Non-pigmented ciliary epithelial cell (primary cell): Measurements from ENCODE around the gene RNU2-63P.
"Not testable (repeated sequence)": the region's sequence is repeated elsewhere in the genome, so short reads cannot be mapped to it uniquely, and the experiment has no call there.

Source experiments
- DNase-seq: peaks from one replicate; pipeline ENCODE4 v3.0.0-alpha.2; 2010; ENCODE audit warnings: low read depth

The RNU2-63P gene

DNA sequence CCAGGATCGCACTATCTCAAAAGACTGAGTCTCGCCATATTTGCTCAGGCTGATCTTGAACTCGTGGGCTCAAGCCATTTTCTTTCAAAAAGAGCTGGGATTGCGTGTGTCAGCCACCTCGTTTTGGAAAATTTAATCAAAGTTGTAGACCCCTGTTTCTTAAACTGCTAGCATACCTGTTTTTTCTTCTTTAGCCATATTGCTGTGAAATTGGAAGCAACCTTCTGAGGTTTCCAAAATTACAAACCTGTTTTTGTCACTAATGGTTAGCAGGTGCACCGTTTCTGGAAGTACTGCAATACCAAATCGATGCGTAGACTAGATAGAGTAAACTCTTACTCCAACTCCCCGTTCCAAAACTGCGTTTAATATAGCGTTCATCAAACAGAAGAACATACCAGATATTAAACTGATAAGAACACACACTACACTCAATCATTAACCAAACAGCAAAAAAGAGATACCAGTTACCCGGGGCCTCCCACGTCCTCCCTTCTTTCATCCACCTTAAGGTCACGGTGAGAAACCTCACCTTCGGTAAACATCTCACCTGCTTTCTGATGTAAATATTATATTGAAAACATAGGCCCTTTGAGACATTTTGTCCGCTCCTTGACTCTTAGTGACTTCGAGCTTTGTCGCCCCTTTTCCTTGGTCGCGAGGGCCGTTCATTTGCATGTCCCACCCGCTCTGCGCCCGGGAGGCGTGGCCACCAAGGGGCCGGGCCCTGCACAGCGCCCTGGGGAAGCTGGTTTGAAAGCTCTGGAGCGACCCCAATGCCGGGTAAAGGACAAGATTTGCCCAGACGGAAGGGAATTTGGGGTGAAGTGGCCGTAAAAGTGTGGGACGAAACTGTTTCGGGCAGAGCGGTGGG is at the start of gene RNU2-63P:
TSS of gene RNU2-63P (minus strand) at position 462 of the 874 bp plus-strand sequence.
- peak; percentile 84 for DNase-seq

DNA sequence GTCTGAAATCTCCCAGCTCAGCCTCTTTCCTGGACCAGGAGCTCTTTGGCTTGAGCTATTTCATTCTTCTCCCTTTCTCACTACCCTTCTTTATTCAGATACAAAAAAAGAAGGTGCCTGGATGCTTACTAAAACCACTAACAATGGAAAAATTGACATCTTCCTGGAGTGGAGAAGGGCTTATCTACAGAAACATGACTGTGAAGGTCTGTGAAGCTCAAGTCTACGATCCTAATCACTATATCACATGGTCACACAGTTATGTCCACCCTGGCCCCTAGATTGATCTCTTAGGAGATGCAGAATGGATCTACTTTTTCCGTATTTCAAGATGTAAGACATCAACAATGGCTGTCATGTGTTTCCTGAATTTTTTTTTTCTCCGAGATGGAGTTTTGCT is 44.9 kb upstream of the RNU2-63P start:
- DNase-seq = no peak

DNA sequence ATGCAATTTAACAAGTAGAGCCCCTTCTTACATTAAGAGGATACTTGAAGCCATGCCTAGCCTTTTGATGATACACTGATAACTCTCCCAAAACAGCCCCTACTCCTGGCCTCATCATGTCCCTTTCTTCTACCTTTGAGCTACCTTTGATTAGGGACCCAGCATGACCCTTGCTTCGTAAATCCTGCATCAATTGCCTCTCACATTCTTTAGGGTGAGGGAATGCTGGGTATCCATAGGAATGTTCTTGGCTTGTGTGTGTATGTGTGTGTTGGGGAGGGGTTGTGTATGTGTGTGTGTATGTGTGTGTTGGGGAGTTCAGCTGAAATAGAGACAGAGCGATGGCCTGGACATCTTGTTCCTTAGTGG is 44.5 kb upstream of the RNU2-63P start:
- DNase-seq = no peak

DNA sequence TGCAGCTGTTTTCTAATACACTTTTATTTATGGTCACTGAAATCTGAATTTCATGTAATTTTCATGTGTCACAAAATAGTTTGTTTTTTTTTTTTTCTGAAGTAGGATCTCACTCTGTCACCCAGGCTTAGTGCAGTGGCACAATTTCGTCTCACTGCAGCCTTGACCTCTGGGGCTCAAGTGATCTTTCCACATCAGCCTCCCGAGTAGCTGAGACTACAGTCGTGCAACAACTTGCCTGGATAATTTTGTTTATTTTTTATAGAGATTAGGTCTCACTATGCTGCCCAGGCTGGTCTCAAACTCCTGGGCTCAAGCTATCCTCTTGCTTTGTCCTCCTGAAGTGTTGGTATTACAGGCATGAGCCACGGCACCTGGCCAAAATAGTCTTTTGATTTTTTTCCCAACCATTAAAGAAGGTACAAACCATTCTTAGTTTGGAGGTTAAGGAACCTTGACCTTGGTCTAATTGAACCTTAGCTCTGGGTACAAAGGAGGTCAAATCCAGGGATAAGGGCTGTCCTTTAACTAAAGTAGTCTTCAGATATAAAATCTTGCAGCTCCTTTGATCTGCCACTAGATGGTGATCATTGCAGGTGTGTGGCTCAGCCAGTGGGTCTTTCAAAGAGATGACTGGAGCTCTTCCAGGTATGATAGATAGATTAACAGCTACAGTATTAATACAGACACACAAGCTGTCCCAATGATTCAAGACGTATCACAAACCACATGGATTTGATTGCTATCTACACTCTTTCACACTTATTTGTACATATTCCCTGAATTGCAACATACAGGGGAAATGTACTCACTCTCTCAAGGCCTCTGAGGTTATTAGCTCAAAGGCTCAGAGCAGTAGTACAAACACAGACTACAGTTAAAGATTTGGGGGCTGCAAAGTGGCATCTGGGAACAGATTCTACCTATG is 43.9 kb upstream of the RNU2-63P start:
- DNase-seq = no peak

DNA sequence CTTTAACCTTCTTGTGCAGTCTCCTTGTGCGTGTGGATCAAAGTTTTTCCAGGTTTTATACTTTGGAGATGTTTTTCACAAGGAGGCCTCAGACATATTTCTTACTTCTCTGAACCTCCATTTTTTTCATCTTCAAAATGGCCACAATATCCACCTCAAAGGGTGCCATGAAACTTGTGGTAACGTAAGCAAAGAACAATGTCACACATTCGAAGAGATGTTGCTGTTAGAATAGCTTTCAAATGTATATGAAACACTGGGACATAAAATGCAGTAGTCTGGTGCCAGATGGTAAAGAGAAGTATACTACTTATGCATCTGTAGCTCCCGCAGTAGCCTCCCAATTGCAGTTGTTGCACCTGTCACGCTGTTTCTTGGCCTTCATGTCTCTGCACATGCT is 41.8 kb upstream of the RNU2-63P start:
- DNase-seq = no peak

DNA sequence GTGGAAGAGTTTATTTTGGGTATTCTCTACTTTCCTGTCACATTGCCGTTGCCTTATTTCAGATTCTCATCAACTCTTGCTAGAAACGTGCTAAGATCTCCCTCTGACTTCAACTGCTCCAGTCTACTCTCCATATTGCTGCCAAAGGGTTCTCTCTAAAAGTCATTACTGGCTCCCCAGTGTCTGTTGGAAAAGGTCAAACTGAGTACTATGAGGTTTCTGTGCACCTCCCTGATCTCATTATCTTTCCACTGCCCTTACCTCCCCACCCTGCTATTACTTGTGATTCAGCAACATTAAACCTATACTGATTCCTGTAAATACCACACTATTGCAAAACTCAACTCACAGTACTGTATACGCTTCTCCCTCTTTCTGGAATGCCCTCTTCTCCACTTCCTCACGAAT is 41.1 kb upstream of the RNU2-63P start:
- DNase-seq = no peak

DNA sequence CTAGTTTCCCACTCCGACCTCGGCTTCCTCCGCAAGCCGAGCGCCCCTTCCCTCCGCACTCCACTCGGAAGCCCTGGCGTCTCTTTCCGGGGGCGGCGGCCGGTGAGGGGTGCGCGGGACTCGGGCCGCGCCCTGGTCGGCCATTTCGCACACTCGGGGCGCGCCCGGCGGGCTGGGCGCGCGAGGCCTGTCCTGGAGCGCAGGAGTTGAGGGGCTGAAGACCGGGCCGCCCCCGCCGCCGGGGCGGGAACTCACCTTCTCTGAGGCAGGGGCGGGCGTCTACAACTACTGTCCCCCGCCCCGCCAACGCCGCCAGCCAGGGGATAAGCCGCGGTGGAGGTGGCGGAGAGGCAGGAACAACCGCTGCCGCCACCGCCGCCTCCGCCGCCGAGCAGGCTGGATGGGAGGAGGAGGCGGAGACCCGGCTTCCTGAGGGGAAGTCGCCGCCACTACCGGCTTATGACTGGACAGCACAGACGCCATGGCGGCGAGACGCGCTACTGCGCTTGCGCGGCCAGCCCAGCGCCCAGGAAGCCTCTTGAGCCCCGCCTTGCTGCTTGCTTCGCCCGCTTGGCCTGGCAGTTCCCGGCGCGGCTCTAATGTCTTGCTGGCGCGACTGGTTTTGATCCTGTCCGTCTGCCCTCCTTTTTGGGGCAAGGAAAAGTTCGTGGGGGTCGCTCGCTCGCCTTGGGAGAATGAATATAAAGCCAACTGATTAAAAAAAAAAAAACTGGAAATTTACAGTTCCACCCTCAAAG is 39.2 kb upstream of the RNU2-63P start, which contains the start of gene KRCC1:
TSS of gene KRCC1 (minus strand) at position 413 of the 758 bp plus-strand sequence. CDS start 27,220 bp downstream, outside the sequence.
- DNase-seq = peak; percentile 79

DNA sequence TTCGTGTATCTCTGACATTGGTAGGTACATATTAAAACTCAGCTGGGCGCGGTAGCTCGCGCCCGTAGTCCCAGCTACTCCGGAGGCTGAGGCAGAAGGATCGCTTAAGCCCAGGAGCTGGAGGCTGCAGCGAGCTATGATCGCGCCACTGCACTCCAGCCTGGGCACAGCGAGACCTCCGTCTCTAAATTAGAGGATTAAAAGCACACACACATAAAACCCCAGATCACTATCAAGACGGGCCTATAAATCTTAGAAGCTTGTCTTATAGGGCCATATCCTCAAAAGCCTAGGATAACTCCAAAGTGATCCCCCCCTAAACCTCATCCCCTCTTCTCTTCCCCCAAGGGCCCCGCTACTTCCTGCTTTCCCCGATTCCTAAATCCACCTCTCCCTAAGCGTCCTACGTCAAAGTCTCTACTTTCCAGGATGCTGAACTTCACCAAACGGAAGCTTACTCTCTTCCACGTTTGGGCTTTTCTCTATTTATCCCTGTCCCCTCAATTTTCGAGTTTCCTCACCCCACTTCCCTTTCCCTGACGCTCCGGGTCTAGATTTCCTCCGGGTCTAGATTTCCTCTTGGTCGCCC is 38.5 kb upstream of the RNU2-63P start:
- no peak for DNase-seq

DNA sequence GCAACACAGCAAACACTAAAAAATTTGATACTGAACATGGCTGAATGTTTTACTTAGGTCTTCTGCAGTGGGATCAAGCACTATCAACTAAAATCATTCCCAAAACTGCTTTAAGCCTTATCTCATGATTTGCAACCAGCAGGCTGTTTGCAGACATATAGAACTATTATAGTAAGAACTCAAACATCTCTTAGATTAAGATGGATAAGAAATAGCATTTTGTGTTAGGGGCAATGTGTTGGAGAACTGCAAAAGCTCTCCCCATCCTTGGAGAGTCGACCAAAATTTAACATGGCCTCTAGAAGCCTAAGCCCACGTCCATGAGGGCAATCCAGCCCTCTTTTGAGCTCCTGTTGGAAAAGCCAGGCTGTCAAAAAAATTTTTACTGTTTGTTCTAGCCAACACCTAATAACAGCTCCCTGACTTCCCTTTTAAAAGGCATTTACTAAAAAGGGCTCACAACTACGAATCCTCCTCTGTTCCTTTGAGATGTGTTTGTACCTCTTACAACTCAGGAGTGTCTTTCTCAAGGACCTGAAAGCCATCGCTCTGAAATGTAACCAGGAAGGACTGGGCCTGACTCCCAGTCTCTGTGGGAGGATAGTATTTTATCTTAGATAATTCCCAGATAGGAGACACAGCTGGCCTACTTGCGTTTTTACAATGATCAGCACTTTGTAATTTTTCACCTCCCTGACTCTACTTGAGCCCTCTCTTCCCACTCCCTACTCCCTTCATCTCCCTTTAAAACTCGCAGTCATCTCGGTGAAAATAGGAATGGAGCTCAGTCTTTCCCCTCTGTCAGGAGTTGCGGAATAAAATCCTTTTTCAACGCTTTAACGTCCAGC is 37.8 kb upstream of the RNU2-63P start:
- no peak for DNase-seq

DNA sequence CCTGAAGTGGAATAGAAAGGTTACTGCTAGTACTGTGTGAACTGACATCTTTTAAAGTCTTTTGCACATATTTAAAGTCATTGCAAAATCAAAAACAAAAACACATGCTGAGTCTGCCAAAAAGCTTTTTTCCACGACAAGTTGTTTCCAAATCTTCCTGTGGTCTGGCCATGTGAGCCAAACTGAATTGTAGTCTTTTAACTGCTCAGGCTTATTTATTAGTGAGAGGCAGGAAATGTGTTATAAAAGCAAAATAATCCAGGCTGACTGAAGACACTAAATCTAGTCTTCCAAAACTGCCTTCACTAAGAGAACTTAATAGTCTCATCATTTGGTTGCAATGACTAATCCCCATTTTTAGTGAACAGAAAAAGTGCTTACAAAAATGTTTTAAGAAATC is 36.9 kb upstream of the RNU2-63P start:
- no peak for DNase-seq

DNA sequence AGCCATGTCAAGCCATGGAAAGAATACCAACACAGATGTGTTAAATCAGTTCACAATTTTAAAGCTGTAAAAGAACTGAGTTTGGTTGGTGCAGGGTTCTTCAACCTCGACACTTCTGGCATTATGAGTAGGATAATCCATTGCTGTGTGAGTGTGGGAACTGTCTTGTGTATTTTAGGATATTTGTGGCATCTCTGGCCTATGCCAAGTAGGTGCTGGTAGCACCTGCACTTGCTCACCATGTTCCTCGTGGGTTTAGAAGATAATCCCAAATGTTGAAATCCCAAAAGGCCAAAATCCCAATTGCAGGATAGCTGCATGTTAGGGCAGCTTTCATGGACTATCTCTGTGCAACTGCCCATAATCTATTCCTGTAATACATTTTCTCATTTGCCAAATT is 35.4 kb upstream of the RNU2-63P start:
- DNase-seq = no peak

DNA sequence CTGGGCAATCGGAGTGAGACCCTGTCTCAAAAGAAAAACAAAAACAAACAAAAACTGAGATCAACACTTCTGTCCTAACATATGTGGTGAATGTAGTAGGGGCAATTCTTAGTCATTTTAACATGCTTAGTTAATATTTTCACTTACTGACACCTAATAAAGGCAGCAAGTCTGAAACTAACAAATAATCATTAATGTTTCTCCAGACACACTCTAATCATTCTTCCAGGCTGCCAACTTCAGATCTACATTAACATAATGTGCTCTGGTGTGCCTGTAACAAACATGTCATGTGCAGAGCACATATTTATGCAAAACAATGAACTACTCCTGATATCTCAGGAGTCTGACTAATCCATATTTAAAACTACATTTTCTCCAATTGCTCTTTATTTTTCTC is 33.3 kb upstream of the RNU2-63P start:
- DNase-seq = no peak

DNA sequence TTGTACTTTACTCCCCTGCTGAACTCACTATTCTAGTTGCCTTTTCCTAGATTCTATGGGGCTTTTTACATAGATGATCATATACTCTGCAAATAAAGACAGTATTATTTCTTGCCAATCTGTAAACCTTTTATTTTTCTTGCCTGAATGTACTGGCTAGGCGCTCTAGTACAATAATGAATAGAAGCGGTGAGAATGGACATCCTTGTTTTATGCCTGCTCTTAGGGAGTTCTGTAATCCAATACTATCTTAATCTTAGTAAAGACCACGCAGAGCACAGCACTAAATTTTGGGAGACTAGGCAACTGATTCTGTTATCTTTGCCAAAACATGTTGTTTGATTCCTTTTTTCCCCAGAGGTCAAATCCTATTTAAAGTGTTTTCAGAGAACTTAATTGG is 32.2 kb upstream of the RNU2-63P start:
- DNase-seq = no peak

DNA sequence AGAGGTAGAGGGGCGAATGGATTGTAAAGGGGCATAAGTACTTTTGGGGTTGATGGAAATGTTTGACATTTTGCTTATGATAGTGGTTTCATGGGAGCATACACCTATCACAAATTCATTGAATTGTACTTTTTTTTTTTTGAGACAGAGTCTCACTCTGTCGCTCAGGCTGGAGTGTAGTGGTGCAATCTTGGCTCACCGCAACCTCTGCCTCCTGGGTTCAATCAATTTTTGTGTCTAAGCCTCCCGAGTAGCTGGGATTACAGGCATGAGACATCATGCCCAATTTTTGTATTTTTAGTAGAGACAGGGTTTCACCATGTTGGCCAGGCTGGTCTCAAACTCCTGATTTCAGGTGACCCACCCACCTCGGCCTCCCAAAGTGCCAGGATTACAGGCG is 29.2 kb upstream of the RNU2-63P start:
- not testable (repeated sequence) for DNase-seq

DNA sequence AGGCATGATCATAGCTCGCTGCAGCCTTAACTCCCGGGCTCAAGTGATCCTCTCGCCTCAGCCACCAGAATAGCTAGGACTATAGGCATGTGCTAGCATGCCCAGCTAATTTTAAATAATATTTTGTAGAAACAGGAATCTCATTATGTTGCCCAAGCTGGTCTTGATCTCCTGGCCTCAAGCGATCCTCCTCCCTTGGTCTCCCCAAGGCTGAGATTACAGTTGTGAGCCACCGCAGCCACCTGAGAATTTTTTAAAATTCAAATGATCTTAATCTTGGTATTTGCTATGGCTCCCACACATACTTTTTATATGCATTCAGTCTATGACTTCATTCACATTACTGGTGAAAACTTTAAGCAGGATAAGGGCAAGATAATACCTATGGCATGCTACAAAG is 26.1 kb upstream of the RNU2-63P start:
- DNase-seq = no peak

DNA sequence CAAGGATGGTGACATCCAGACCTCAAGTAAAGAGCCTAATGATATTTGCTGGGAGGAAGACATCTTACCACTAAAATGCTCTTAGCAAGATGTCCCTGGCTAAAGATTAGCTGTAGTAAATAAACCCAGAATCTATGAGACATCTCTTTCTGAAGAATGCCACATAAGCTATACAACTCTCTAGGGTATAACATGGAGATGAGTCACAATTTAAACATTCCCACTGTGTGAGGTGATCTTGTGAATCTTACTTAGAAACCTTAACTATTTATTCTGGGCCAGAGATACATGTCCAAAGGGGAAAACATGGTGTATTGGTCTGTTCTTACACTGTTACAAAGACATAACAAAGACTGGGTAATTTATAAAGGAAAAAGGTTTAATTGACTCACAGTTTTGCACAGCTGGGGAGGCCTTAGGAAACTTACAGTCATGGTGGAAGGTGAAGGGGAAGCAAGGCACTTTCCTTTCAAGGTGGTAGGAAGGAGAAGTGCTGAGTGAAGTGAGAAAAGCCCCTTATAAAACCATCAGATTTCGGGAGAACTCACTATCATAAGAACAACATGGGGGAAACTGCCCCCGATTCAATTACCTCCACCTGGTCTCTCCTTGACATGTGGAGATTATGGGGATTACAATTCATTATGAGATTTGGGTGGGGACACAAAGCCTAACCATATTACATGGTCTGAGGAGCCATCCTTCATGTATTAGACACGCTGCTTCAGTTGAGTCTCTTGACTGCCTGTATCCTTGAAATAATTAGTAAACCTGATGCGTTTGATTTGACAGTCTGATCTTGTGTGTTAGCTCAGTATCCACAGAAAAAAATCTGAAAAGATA is 22.1 kb upstream of the RNU2-63P start:
- DNase-seq = peak; percentile 90

DNA sequence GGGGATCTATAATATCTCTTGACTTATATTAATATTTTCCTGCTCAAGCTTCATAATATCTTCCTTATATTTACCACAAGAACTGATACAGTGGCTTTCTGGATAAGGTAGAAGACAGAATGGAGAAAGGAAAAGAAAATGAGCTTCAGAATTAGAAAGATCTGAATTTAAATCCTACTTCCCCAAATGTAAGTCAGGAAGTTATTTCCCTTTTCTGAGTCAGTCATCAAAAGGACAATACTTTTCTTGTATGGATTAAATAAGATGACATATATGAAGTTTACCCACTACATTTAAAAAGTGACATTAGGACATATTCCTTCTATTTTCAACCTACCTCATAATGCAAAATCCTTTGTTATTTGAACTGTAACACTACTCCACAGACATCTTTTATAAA is 20.3 kb upstream of the RNU2-63P start:
- DNase-seq = no peak

DNA sequence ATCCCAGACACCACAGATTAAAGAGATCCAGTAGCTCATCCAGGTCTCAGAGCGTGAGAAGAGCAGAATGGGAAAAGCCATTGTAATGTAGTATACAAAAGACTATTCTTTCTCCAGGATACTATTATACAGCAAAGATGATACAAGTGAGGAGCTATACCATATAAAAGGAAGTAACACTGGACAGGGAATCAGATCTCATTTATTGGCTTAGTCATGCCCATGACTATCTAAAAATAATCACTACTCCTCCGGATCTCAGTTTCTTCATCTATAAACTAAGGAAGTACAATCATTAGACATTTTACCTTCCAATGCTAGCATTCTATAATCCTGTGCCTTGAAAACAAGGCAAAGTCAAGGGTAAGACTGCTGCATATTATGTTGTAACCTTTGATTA is 19.8 kb upstream of the RNU2-63P start:
- no peak for DNase-seq

DNA sequence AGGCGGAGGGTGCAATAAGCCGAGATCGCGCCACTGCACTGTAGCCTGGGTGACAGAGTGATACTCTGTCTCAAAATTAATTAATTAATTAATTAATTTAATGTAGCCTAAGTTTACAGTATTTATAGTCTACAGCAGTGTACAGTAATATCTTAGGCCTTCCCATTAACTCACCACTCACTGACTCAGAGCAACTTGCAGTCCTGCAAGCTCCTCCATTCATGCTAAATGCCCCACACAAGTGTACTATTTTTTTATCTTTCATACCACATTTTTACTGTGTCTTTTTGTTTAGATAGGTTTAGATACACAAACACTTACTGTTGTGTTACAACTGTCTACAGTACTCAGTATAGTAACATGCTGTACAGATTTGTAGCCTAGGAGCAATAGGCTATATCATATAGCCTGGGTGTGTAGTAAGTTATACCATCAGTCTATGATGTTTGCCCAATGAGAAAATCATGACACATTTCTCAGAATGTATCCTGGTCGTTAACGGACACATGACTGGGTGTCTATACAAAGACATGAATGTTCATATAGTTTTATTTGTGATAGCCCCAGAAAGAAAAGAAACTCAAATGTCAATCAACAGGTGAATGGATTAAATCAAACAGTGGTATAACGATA is 15.8 kb upstream of the RNU2-63P start:
- no peak for DNase-seq
